ELR (cell line): ENCODE data around the gene LTV1.
A peak's percentile ranks its signal among the peaks of the same experiment; 100 is the strongest.
"Not testable (repeated sequence)": the region's sequence is repeated elsewhere in the genome, so short reads cannot be mapped to it uniquely, and the experiment has no call there.

ENCODE experiments used
- DNase-seq: peaks from one replicate; pipeline ENCODE4 v3.0.0-alpha.2; 2015; ENCODE audit warnings: low read depth

LTV1 gene

DNA sequence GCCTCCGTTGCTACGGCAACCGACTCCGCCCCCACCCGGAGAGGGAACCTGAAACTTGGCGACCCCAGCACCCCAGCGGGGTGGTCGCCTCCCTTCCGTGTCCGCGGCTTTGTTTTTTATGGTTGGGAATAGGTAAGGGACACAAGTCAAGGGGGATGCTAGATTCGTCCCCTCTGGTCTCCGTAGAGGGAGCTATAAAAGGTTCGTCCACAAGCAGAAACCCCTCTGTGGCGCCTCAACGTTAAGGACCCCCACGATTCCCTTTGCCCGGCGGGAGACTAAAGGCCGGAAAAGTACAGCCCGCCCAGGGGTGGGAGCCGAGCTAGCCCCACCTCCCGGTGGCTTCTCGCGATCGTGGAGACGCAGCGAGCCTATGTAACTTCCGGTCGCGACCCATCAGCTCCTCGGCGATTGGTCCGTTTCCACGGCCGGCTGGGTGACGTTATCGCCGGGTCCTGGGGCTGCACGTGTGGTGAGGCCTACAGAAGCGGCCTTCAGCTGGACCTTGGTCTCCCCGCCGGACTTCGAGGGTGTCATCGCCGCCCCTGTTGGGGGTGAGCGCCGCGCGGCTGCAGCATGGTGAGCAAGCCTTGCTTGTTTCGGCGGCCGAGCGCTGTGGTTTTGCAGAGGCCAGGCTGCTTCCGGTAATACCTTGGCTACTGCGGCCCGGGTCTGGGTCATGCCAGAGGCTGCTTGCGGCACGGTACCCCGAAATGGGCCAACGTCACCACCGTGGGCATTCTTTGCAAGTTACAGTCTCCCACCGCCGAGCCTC lies at the start of gene LTV1:
TSS of gene LTV1 (plus strand) at position 437 of the 775 bp plus-strand sequence. CDS start at position 577, 140 bp downstream.
- DNase-seq = peak; percentile 98

DNA sequence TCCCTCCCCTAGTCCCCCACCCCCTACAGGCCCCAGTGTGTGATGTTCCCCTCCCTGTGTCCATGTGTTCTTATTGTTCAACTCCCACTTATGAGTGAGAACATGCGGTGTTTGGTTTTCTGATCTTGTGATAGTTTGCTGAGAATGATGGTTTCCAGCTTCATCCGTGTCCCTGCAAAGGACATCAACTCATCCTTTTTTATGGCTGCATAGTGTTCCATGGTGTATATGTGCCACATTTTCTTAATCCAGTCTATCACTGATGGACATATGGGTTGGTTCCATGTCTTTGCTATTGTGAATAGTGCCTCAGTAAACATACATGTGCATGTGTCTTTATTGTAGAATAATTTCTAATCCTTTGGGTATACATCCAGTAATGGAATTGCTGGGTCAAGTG lies 46.6 kb upstream of the LTV1 start:
- not testable (repeated sequence) for DNase-seq

GRCh38 chr6:143798487-143798886 lies 44.7 kb upstream of the LTV1 start:
- not testable (repeated sequence) for DNase-seq

- peak; percentile 40 for DNase-seq
These were observed 40.1 kb upstream of the LTV1 start for GRCh38 chr6:143802833-143803565.

DNA sequence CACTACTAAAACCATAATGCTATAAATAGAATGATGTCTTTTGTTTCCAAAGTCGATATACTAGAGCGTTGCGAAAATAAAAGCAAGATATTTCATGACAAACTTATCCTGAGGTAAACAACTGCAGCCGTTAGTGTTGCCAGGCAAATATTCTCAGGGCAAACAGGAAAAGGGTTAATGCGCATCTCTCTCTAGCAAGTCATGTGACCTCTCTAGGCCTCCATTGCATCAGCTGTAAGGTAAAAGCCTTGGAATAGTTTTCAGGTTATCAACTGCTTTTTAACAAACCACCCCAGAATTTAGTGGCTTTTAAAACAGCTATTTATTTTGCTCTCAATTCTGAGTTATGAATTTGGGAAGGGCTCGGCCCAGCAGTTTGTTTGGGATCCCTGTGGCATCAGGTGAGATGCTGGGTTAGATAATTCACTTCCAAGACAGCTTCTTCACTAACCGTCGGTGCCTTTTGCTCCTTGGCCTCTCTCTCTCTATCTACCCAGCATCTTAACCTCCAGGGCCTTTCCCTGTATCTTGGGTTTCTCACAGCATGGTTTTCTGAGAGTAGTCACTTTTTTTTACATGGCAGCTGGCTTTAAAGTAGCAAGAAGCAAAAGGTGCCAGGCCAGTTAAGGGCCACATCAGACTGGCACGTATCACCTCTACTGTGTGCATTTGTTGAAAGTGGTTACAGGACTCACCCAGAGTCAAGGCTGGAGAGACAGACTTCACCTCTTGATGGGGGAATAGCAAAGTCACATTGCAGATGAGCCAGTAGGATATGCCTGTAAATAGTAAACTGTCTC lies 39.2 kb upstream of the LTV1 start:
- DNase-seq = no peak

DNA sequence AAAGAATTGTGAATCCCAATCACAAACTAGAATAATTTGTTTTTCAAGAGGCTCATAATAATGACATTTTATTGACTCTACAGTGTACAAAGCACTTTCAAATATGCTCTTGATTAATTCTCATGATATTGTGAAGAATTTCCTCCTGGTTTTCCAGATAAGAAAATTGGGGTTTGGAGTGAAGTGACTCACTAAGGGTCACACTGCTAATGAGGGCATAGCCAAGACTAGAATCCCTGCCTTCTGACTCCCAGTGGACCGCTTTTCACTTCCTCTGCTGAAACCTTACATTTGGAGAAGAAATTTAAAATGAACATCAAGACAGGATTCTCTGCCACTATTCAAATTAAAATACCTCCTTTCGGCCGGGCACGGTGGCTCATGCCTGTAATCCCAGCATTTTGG lies 38.3 kb upstream of the LTV1 start:
- peak; percentile 17 for DNase-seq

- peak; percentile 80 for DNase-seq
These were observed 36.6 kb upstream of the LTV1 start for GRCh38 chr6:143806282-143807102.

- DNase-seq = no peak
These were observed 35.9 kb upstream of the LTV1 start for GRCh38 chr6:143807103-143807772.

- no peak for DNase-seq
These were observed 32.4 kb upstream of the LTV1 start for GRCh38 chr6:143810745-143811144.

GRCh38 chr6:143811501-143812157 lies 31.5 kb upstream of the LTV1 start:
- no peak for DNase-seq

GRCh38 chr6:143817621-143818020 lies 25.5 kb upstream of the LTV1 start:
- DNase-seq = no peak

DNA sequence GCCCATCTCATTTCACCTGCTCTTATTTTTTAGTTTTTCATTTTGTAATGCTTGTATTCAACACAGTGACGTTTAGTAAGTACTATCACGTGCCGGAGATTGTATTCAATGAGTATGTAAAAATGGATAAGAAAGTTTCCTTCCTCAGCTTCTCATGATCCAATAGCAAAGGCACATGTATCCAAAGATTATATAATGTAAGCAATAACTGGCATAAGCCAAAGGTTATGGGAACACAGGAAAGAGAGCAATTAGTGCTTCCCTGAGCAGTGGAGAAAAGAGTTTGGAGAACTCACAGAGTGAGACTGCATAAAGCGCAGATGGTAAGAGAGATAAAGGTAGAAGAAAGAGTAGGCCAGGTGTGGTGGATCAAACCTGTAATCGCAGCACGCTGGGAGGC lies 21.8 kb upstream of the LTV1 start:
- no peak for DNase-seq

DNA sequence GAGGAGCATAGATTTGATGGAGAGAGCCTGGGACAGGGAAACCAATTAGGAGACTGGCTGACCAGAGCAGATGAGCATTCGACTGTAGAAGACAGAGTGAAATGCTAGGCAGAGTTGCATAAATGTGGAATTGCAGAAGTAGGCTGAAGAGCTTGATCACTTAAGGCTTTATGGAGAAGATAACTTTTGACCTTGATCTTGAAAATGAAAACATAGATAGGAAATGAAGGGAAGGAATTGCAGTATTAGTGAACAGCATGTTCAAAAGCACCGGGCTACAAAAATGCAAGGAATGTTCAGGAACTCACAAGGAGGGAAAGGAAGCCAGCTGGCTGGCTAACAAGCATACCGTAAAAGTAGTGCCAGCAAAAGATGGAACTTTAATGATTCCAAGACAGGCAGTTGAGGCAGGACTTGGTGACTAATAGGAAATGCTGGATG lies 20.5 kb upstream of the LTV1 start:
- peak; percentile 22 for DNase-seq

DNA sequence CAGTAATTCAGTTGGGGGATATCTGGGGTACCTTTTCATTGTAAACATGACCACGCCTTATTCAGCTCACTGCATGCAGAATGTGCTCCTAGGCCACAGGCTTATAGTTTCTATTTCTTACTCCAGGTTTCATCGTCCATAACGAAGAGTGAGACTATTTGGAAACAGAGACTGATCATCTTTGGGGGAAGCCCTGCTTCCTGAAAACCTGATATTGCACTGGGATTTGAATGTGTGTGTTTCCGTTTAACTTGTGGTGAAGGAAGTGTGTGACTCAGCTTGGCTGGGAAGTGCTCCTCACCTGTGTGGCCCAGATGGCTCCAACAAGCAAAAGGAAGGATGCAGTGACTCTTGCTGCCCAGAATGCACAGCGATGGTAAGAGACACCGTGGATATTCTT lies 19.6 kb upstream of the LTV1 start:
- DNase-seq = peak; percentile 35

GRCh38 chr6:143828572-143828971 lies 14.6 kb upstream of the LTV1 start:
- DNase-seq = no peak

DNA sequence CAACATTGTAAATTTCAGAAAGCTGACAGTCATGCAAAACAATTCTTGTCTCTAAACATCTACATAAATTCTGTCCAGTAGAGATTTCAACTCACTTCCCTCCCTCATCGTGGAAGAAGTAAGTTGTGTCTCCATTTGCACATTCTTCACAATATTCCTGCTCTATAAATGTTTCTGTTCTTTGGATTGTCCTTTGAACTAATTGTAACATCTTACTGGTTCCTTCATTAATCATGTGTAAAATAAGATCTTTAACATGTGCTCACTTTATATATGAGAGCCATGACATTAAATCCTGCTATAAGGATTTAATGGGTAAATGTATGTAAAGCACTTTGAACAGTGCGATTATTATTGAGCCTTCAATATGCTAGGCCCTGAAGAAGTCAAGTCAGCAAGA lies 7.0 kb upstream of the LTV1 start:
- no peak for DNase-seq

DNA sequence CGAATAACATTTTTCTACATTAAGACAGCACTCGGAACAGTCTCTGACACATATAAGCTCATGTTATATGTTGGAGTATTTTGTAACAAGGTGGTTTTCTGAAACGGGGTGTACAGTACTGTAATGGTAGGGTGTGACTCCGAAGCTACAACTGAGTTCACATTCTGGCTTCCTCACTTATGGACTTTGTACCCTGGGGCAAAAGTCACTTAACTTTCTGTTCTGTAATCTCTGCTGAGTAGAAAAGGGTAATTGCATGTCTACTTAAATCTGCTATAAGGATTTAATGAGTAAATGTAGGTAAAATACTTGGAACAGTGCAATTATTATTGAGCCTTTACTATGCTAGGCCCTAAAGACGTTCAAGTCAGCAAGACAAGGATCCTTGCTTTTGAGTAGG lies 4.7 kb upstream of the LTV1 start:
- DNase-seq = no peak

GRCh38 chr6:143839196-143839595 lies 3.9 kb upstream of the LTV1 start:
- no peak for DNase-seq

GRCh38 chr6:143840595-143841265 lies 2.4 kb upstream of the LTV1 start:
- DNase-seq = no peak

DNA sequence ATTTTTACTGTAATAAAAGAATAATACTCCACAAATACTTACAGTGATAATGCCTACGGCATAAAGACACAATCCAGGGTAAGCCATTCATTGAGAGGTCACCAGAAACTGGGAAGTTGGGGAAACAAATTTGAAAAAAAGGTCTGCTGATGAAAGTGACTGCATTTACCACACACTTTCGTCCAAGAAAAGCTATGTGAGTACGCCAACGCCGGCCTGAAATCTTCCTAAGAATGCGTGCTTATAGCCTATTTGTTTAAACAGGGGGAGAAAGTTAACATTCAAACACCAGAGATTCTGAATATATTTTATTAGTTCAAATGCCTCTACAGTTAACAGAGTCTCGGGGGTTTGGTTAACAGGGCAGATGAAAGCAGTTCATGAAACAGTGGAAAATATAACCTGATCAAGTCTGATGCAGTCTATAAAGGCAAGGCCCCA lies 657 bp upstream of the LTV1 start:
- no peak for DNase-seq
